HEK293 (cell line): ENCODE results near the gene C13orf42.

Source experiments
- KLF8 ChIP-seq: fragments of 450-650 bp; formaldehyde crosslinking; IDR thresholded peaks from 2 replicates; pipeline ENCODE4 v1.5.1; 2016; ENCODE audit warnings: missing biosample characterization, missing genetic modification characterization
- TCF7L2 ChIP-seq: IDR thresholded peaks from 2 replicates; pipeline ENCODE4 v1.6.1; 2011; ENCODE audit warnings: low read depth, mild to moderate bottlenecking, inconsistent platforms, low read length, moderate library complexity, borderline replicate concordance
- YY1 ChIP-seq: fragments of 450-650 bp; formaldehyde crosslinking; IDR thresholded peaks from 2 replicates; pipeline ENCODE4 v1.5.1; 2018; ENCODE audit warnings: missing biosample characterization, missing genetic modification characterization
- ZNF155 ChIP-seq: fragments of 450-650 bp; formaldehyde crosslinking; IDR thresholded peaks from 2 replicates; pipeline ENCODE4 v1.5.1; 2016; ENCODE audit warnings: missing biosample characterization, missing genetic modification characterization
- ZNF175 ChIP-seq: fragments of 450-650 bp; formaldehyde crosslinking; IDR thresholded peaks from 2 replicates; pipeline ENCODE4 v1.5.1; 2016; ENCODE audit warnings: missing biosample characterization, missing genetic modification characterization
- ZNF76 ChIP-seq: fragments of 450-650 bp; formaldehyde crosslinking; IDR thresholded peaks from 2 replicates; pipeline ENCODE4; 2016; ENCODE audit warnings: low read depth, missing biosample characterization, missing genetic modification characterization, borderline replicate concordance
- ZNF843 ChIP-seq: fragments of 450-650 bp; formaldehyde crosslinking; IDR thresholded peaks from 2 replicates; pipeline ENCODE4 v1.5.1; 2016; ENCODE audit warnings: missing biosample characterization, missing genetic modification characterization
- TF ChIP-seq, protein P1 (sequence below): fragments of 450-650 bp; formaldehyde crosslinking; IDR thresholded peaks from 2 replicates; pipeline ENCODE4 v1.5.1; 2016; ENCODE audit warnings: missing biosample characterization, missing genetic modification characterization
- TF ChIP-seq, protein P2 (sequence below): fragments of 450-650 bp; formaldehyde crosslinking; IDR thresholded peaks from 2 replicates; pipeline ENCODE4 v1.5.1; 2016; ENCODE audit warnings: missing biosample characterization, missing genetic modification characterization
- TF ChIP-seq, protein P3 (sequence below): IDR thresholded peaks from 2 replicates; pipeline ENCODE4 v1.6.1; 2011; ENCODE audit warnings: mild to moderate bottlenecking, low read depth, low read length, borderline replicate concordance

DNA sequence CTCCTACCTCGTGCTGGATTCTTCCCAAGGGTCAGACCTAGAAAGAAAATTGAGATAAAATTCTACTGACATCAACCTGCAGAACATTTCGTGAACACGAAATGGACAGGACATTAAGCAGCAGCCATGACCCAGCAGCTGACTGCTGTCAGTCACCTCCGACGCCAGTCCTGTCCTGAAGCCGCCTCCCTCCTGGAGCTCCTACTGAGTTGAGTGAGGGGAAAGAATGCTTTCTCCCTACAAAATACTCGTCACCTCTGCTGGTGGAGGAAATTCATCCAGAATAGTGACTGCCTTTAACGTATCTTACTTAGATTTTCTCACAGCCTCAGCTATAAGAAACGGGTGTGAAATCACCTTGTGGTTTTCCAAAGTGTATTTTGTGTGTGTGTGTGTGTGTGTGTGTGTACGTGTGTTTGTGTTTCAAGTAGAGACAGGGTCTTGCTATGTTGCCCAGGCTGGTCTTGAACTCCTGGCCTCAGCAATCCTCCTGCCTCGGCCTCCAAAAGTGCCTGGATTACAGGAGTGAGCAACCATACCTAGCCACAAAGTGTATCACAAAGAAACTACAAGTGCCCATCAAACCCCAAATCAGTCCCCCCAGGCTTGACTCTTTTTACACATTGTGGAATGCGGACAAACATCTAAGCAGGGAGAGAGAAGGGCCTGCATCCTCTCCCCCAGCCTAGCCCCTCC is 2.3 kb upstream of the C13orf42 start:
- TF ChIP-seq, protein P1, sequence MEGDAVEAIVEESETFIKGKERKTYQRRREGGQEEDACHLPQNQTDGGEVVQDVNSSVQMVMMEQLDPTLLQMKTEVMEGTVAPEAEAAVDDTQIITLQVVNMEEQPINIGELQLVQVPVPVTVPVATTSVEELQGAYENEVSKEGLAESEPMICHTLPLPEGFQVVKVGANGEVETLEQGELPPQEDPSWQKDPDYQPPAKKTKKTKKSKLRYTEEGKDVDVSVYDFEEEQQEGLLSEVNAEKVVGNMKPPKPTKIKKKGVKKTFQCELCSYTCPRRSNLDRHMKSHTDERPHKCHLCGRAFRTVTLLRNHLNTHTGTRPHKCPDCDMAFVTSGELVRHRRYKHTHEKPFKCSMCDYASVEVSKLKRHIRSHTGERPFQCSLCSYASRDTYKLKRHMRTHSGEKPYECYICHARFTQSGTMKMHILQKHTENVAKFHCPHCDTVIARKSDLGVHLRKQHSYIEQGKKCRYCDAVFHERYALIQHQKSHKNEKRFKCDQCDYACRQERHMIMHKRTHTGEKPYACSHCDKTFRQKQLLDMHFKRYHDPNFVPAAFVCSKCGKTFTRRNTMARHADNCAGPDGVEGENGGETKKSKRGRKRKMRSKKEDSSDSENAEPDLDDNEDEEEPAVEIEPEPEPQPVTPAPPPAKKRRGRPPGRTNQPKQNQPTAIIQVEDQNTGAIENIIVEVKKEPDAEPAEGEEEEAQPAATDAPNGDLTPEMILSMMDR (tag by site-specific recombination) = no peak
- TF ChIP-seq ZNF76 (no peak), YY1 (tag by site-specific recombination) (no peak), ZNF155 (no peak), ZNF843 (tag by site-specific recombination) (no peak), ZNF175 (tag by site-specific recombination) (no peak), TCF7L2 (no peak), KLF8 (no peak)
- TF ChIP-seq, protein P2, sequence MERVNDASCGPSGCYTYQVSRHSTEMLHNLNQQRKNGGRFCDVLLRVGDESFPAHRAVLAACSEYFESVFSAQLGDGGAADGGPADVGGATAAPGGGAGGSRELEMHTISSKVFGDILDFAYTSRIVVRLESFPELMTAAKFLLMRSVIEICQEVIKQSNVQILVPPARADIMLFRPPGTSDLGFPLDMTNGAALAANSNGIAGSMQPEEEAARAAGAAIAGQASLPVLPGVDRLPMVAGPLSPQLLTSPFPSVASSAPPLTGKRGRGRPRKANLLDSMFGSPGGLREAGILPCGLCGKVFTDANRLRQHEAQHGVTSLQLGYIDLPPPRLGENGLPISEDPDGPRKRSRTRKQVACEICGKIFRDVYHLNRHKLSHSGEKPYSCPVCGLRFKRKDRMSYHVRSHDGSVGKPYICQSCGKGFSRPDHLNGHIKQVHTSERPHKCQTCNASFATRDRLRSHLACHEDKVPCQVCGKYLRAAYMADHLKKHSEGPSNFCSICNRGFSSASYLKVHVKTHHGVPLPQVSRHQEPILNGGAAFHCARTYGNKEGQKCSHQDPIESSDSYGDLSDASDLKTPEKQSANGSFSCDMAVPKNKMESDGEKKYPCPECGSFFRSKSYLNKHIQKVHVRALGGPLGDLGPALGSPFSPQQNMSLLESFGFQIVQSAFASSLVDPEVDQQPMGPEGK (tag by site-specific recombination) = no peak
- TF ChIP-seq, protein P3, sequence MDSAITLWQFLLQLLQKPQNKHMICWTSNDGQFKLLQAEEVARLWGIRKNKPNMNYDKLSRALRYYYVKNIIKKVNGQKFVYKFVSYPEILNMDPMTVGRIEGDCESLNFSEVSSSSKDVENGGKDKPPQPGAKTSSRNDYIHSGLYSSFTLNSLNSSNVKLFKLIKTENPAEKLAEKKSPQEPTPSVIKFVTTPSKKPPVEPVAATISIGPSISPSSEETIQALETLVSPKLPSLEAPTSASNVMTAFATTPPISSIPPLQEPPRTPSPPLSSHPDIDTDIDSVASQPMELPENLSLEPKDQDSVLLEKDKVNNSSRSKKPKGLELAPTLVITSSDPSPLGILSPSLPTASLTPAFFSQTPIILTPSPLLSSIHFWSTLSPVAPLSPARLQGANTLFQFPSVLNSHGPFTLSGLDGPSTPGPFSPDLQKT = no peak
